ENCODE data around the gene SLC4A1.

SLC4A1 gene

DNA sequence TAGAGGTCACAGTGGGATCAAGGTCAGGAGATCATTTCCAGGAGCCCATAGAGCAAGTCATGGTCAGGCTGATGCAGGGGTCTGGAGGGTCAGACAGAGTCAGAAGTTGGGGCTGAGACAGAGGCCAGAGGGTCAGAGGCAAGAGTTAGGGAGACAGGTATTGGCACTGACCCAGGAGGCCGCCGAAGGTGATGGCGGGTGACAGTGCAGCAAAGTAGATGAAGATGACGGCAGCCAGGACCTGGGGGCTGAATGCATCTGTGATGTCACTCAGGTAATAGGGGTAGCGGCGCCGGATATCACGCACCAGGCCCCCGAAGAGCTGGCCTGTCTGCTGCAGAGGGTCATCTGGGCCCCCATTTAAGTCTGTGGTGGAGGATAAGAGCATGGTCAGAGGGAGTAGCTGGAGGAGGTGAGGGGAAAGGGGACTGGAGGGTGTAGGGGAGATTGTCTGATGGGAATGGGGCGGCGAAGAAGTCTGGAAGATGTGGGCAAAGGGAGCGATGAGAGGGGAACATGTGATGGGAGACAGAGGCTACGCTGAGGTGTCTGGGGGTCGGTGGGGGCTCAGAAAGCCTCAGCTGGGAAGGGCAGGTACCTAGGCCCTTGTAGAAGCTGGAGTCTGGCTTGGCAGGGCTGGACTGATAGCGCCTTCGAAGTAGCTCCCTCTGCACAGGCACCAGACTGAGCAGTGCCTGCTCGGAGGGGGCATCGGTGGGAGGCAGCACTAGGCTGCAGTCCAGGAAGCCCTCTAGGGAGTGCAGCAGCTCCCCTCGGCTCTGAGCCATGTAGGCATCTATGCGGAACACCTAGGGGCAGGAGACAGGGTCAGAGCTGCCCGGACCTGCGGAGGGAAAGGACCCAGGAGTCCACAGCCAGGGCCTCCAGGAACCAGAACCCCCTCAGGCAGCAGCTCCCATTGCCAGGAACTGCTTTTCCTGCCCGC is 9.8 kb downstream of the SLC4A1 start:
- H3K9me3 ChIP-seq (ENCODE audit: insufficient read depth, low read length, severe bottlenecking) = no peaks in the 10 kb centered on the region
- peaks cover 2% of the 10 kb centered on the region for H3K27me3 ChIP-seq (ENCODE audit: insufficient read depth, low read length, poor library complexity)
- no peak overlapping the region for H3K27ac ChIP-seq (ENCODE audit: low read length)
- no peaks in the 10 kb centered on the region for H3K4me1 ChIP-seq (ENCODE audit: insufficient read depth, low read length)
- no peak overlapping the region for H3K9ac ChIP-seq (ENCODE audit: low read depth, low read length)
- TF ChIP-seq EZH2 (IDR thresholded peaks at IDR 0.05; ENCODE audit: borderline replicate concordance, low read depth, low read length, severe bottlenecking) = no peak
- TF ChIP-seq, protein P1, sequence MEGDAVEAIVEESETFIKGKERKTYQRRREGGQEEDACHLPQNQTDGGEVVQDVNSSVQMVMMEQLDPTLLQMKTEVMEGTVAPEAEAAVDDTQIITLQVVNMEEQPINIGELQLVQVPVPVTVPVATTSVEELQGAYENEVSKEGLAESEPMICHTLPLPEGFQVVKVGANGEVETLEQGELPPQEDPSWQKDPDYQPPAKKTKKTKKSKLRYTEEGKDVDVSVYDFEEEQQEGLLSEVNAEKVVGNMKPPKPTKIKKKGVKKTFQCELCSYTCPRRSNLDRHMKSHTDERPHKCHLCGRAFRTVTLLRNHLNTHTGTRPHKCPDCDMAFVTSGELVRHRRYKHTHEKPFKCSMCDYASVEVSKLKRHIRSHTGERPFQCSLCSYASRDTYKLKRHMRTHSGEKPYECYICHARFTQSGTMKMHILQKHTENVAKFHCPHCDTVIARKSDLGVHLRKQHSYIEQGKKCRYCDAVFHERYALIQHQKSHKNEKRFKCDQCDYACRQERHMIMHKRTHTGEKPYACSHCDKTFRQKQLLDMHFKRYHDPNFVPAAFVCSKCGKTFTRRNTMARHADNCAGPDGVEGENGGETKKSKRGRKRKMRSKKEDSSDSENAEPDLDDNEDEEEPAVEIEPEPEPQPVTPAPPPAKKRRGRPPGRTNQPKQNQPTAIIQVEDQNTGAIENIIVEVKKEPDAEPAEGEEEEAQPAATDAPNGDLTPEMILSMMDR (IDR thresholded peaks at IDR 0.05; ENCODE audit: borderline replicate concordance, extremely low read depth, low read length, poor library complexity, severe bottlenecking) = no peak
- no peaks in the 10 kb centered on the region for H3K79me2 ChIP-seq (ENCODE audit: insufficient read depth, low read length)
- H3K4me2 ChIP-seq (ENCODE audit: insufficient read depth, low read length) = no peak overlapping the region
- H4K20me1 ChIP-seq (ENCODE audit: insufficient read depth, low read length) = no peaks in the 10 kb centered on the region
- no peak overlapping the region for H3K4me3 ChIP-seq (ENCODE audit: low read depth in 1 of 2, low read length in 2 of 2)
- DNase-seq = no peak
- H2AFZ ChIP-seq (ENCODE audit: low read depth, low read length) = no peak overlapping the region
- H3K36me3 ChIP-seq (ENCODE audit: insufficient read depth, low read length) = no peaks in the 10 kb centered on the region
- no peak for ATAC-seq (ENCODE audit: insufficient read depth, low read depth)

DNA sequence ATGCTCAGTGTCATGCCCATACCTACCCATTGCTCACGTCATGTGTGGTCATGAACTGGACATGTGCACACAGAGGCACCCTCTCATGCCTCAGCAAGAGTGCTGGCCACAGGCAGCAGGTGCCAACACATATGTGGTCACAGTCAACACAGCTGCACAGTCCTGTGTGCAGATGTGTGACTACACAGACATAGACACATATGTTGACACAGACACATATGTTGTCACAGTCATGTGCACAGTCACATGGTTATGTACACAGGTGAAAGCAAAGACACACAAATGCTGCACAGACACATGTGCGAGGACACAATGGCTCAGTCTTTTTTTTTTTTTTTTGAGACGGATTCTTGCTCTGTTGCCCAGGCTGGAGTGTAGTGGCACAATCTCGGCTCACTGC is 11.3 kb downstream of the SLC4A1 start:
- no peak overlapping the region for H3K4me2 ChIP-seq (ENCODE audit: insufficient read depth, low read length)
- H3K27ac ChIP-seq (ENCODE audit: low read length) = no peak overlapping the region
- H3K79me2 ChIP-seq (ENCODE audit: insufficient read depth, low read length) = no peaks in the 10 kb centered on the region
- no peak overlapping the region for H3K4me3 ChIP-seq (ENCODE audit: low read depth in 1 of 2, low read length in 2 of 2)
- no peak for TF ChIP-seq EZH2 (IDR thresholded peaks at IDR 0.05; ENCODE audit: borderline replicate concordance, low read depth, low read length, severe bottlenecking)
- TF ChIP-seq, protein P1 (IDR thresholded peaks at IDR 0.05; ENCODE audit: borderline replicate concordance, extremely low read depth, low read length, poor library complexity, severe bottlenecking) = no peak
- H2AFZ ChIP-seq (ENCODE audit: low read depth, low read length) = no peak overlapping the region
- no peak for DNase-seq
- no peaks in the 10 kb centered on the region for H3K4me1 ChIP-seq (ENCODE audit: insufficient read depth, low read length)
- ATAC-seq (ENCODE audit: insufficient read depth, low read depth) = no peak
- H4K20me1 ChIP-seq (ENCODE audit: insufficient read depth, low read length) = no peaks in the 10 kb centered on the region
- H3K27me3 ChIP-seq (ENCODE audit: insufficient read depth, low read length, poor library complexity) = no peaks in the 10 kb centered on the region
- H3K9me3 ChIP-seq (ENCODE audit: insufficient read depth, low read length, severe bottlenecking) = no peaks in the 10 kb centered on the region
- no peak overlapping the region for H3K9ac ChIP-seq (ENCODE audit: low read depth, low read length)
- H3K36me3 ChIP-seq (ENCODE audit: insufficient read depth, low read length) = no peaks in the 10 kb centered on the region

DNA sequence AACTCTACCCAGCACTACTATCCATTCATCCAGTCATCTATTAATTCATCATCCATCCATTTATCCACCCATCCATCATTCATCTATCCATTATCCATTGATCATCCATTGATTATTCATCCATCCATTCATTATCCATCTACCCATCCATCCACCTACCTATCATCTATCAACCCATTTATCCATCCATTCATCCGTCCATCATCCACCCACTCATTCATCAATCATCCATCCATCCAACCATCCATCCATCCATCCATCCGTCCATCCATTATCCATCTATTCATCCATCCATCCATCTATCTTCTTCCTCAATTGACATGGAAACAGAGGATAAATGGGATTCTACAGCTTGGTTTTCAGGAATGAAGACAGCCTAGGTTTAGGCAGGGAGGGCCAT is 12.0 kb downstream of the SLC4A1 start:
- H2AFZ ChIP-seq (ENCODE audit: low read depth, low read length) = no peak overlapping the region
- H3K9ac ChIP-seq (ENCODE audit: low read depth, low read length) = no peak overlapping the region
- H3K36me3 ChIP-seq (ENCODE audit: insufficient read depth, low read length) = no peaks in the 10 kb centered on the region
- H4K20me1 ChIP-seq (ENCODE audit: insufficient read depth, low read length) = 0 out of 2 replicates have a peak, but pooled peaks cover 1% of the 10 kb centered on the region
- H3K79me2 ChIP-seq (ENCODE audit: insufficient read depth, low read length) = no peaks in the 10 kb centered on the region
- no peak overlapping the region for H3K4me2 ChIP-seq (ENCODE audit: insufficient read depth, low read length)
- H3K27me3 ChIP-seq (ENCODE audit: insufficient read depth, low read length, poor library complexity) = no peaks in the 10 kb centered on the region
- no peak overlapping the region for H3K27ac ChIP-seq (ENCODE audit: low read length)
- DNase-seq = no peak
- no peaks in the 10 kb centered on the region for H3K9me3 ChIP-seq (ENCODE audit: insufficient read depth, low read length, severe bottlenecking)
- no peak for TF ChIP-seq EZH2 (IDR thresholded peaks at IDR 0.05; ENCODE audit: borderline replicate concordance, low read depth, low read length, severe bottlenecking)
- TF ChIP-seq, protein P1 (IDR thresholded peaks at IDR 0.05; ENCODE audit: borderline replicate concordance, extremely low read depth, low read length, poor library complexity, severe bottlenecking) = no peak
- no peak overlapping the region for H3K4me3 ChIP-seq (ENCODE audit: low read depth in 1 of 2, low read length in 2 of 2)
- no peak for ATAC-seq (ENCODE audit: insufficient read depth, low read depth)
- no peaks in the 10 kb centered on the region for H3K4me1 ChIP-seq (ENCODE audit: insufficient read depth, low read length)

All from DND-41 (cell line).